SU-DHL-6 (cell line): Measurements from ENCODE around the gene SULT1C2.

Experiments used
- H2AFZ ChIP-seq: fragments of 200-600 bp; sonication (generic); 2 replicates; pipeline ENCODE4 v1.6.1; 2014; ENCODE audit warnings: low read depth, mild to moderate bottlenecking, moderate library complexity, mixed read lengths, antibody characterized with exemption, low read length; ENCODE audit not compliant: severe bottlenecking
- H3F3A ChIP-seq: fragments of 200-600 bp; shearing (Covaris generic); 2 replicates; pipeline ENCODE4 v1.6.0; 2016; ENCODE audit warnings: antibody characterized with exemption, mild to moderate bottlenecking; ENCODE audit not compliant: insufficient read depth
- H3K27ac ChIP-seq: fragments of 200-600 bp; sonication (generic); 2 replicates; pipeline ENCODE4 v1.5.1; 2016; ENCODE audit warnings: low read depth, mild to moderate bottlenecking, low read length, moderate library complexity, mixed read lengths
- H3K27me3 ChIP-seq: fragments of 200-600 bp; sonication (generic), shearing (Covaris generic); 2 replicates; pipeline ENCODE4 v1.6.0; 2014; ENCODE audit warnings: mild to moderate bottlenecking, low read length
- H3K36me3 ChIP-seq: fragments of 200-600 bp; sonication (generic); 2 replicates; pipeline ENCODE4 v1.6.1; 2014; ENCODE audit warnings: mild to moderate bottlenecking, low read length, mixed read lengths
- H3K4me2 ChIP-seq: fragments of 300-600, 200-600 bp; shearing (Covaris generic), sonication (generic); 2 replicates; pipeline ENCODE4 v1.6.0; 2014; ENCODE audit warnings: low read length, low read depth, mild to moderate bottlenecking; ENCODE audit not compliant: poor library complexity, severe bottlenecking
- H3K4me3 ChIP-seq: fragments of 200-600 bp; sonication (generic); 2 replicates; pipeline ENCODE4 v1.5.1; 2014; ENCODE audit warnings: antibody characterized with exemption, low read length, mild to moderate bottlenecking, mixed read lengths; ENCODE audit not compliant: insufficient read depth, poor library complexity, severe bottlenecking
- H3K79me2 ChIP-seq: fragments of 200-600 bp; sonication (generic); 2 replicates; pipeline ENCODE4 v1.6.1; 2014; ENCODE audit warnings: mild to moderate bottlenecking, low read length, moderate library complexity; ENCODE audit not compliant: insufficient read depth
- H3K9ac ChIP-seq: fragments of 200-600 bp; sonication (generic); 2 replicates; pipeline ENCODE4 v1.7.0; 2014; ENCODE audit warnings: mild to moderate bottlenecking, low read length
- H3K9me2 ChIP-seq: fragments of 200-600 bp; sonication (generic); replicated peaks from 2 replicates; pipeline ENCODE4 v1.6.1; 2014; ENCODE audit warnings: low read length; ENCODE audit not compliant: insufficient read depth
- H3K9me3 ChIP-seq: fragments of 200-600 bp; sonication (generic); 2 replicates; pipeline ENCODE4 v1.6.1; 2014; ENCODE audit warnings: low read length, mixed read lengths; ENCODE audit not compliant: insufficient read depth
- H4K20me1 ChIP-seq: fragments of 200-600 bp; sonication (generic); 2 replicates; pipeline ENCODE4 v1.6.1; 2014; ENCODE audit warnings: low read depth, mild to moderate bottlenecking, antibody characterized with exemption, low read length, moderate library complexity, mixed read lengths
- CTCF ChIP-seq: fragments of 200-600 bp; sonication (generic); IDR thresholded peaks from one replicate; pipeline ENCODE4 v1.5.1; 2017; ENCODE audit warnings: antibody characterized with exemption, mild to moderate bottlenecking, low read length, moderate library complexity; ENCODE audit not compliant: insufficient read depth, poor library complexity, severe bottlenecking
- EZH2phosphoT487 ChIP-seq: fragments of 200-600 bp; sonication (generic), shearing (Covaris generic); conservative IDR thresholded peaks from 2 replicates; pipeline ENCODE4 v1.6.1; 2018; ENCODE audit warnings: mild to moderate bottlenecking, antibody characterized with exemption, low read length, moderate library complexity, mixed read lengths

SULT1C2 gene

GRCh38 chr2:108243566-108243965 lies 45.1 kb upstream of the SULT1C2 start:
- no peak overlapping the region for H2AFZ ChIP-seq
- no peaks in the 10 kb centered on the region for H3K9me2 ChIP-seq
- H3F3A ChIP-seq, result no peaks in the 10 kb centered on the region
- TF ChIP-seq EZH2phosphoT487, result no peak
- no peak for TF ChIP-seq CTCF
- no peak overlapping the region for H3K4me3 ChIP-seq
- no peak overlapping the region for H3K4me2 ChIP-seq
- no peaks in the 10 kb centered on the region for H3K27me3 ChIP-seq
- H4K20me1 ChIP-seq, result no peaks in the 10 kb centered on the region
- no peaks in the 10 kb centered on the region for H3K36me3 ChIP-seq
- H3K79me2 ChIP-seq, result no peaks in the 10 kb centered on the region
- H3K9ac ChIP-seq, result no peak overlapping the region
- H3K27ac ChIP-seq, result no peak overlapping the region
- H3K9me3 ChIP-seq, result no peaks in the 10 kb centered on the region

GRCh38 chr2:108244667-108245414 lies 43.9 kb upstream of the SULT1C2 start:
- TF ChIP-seq CTCF (no peak), EZH2phosphoT487 (no peak)
- Histone ChIP-seq H3K9me2 (no peaks in the 10 kb centered on the region; the same call in 1 of the 2 replicates), H3K36me3 (no peaks in the 10 kb centered on the region)

GRCh38 chr2:108253106-108253505 lies 35.6 kb upstream of the SULT1C2 start:
- TF ChIP-seq EZH2phosphoT487, result no peak
- TF ChIP-seq CTCF, result no peak
- H3K4me2 ChIP-seq, result no peak overlapping the region

More at GRCh38 chr2:108244667-108245414, 43.9 kb upstream of the SULT1C2 start:
- Histone ChIP-seq H2AFZ (no peak overlapping the region), H3F3A (no peaks in the 10 kb centered on the region), H3K27ac (no peak overlapping the region), H3K79me2 (no peaks in the 10 kb centered on the region), H3K9ac (no peak overlapping the region), H3K4me2 (no peak overlapping the region), H3K27me3 (no peaks in the 10 kb centered on the region), H3K9me3 (no peaks in the 10 kb centered on the region), H3K4me3 (no peak overlapping the region), H4K20me1 (no peaks in the 10 kb centered on the region)

More at GRCh38 chr2:108253106-108253505, 35.6 kb upstream of the SULT1C2 start:
- H3K4me3 ChIP-seq, result no peak overlapping the region
- no peaks in the 10 kb centered on the region for H4K20me1 ChIP-seq
- H3K27ac ChIP-seq, result no peak overlapping the region
- H2AFZ ChIP-seq, result no peak overlapping the region
- no peaks in the 10 kb centered on the region for H3F3A ChIP-seq
- H3K27me3 ChIP-seq, result no peaks in the 10 kb centered on the region
- H3K9me3 ChIP-seq, result no peaks in the 10 kb centered on the region
- H3K9ac ChIP-seq, result no peak overlapping the region
- H3K79me2 ChIP-seq, result no peaks in the 10 kb centered on the region
- H3K36me3 ChIP-seq, result no peaks in the 10 kb centered on the region
- no peaks in the 10 kb centered on the region; the same call in 1 of the 2 replicates for H3K9me2 ChIP-seq
